Measurements from ENCODE around the gene GPR61. TPM values are rescaled to one million over a fixed set of nuclear protein-coding genes. Genes with fewer than 3 reads are reported as not detected.

The GPR61 gene
- total RNA-seq, 1 experiment from 2014 or later: 0.48 TPM

DNA sequence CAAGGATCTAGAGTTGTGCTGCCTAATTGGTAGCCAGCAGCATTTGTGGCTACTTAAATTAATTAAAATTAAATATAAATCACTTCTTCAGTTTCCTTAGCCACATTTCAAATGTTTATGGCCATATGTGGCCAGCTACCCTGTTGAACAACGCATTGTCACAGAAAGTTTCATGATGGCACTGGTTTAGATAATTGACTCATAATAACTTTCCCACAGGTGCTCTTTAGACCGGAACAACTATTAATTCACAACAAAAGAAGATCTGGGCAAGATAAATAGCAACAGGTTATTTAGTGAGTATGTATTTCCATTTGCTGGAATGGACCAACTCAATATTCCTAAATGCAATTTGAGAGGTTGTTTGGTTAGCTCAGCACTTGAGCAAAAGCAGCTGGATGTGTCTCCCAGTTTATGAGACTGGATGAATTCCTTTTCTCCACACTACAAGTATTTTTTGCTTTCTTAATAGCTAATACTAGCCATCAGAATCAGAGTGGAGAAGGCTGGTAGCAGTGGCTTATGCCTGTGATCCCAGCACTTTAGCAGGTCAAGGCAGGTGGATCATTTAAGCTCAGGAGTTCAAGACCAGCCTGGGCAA lies 26.5 kb upstream of the GPR61 start:
- Histone ChIP-seq H4K5ac (ENCODE audit: insufficient read length, low read depth, low read length) (no peak overlapping the region), H3K4me2 (ENCODE audit: insufficient read depth, insufficient read length, low read length) (no peak overlapping the region), H4K20me1 (ENCODE audit: control insufficient read depth, insufficient read depth, insufficient read length) (no peaks in the 10 kb centered on the region), H3K27me3 (ENCODE audit: insufficient read depth, low read length) (peaks cover 2% of the 10 kb centered on the region; the same call in 1 of the 2 replicates), H3K56ac (ENCODE audit: insufficient read length, low read depth, low read length) (no peak overlapping the region), H4K8ac (replicated peaks; ENCODE audit: insufficient read length, low read depth, low read length) (no peak overlapping the region), H3K14ac (ENCODE audit: insufficient read depth, low read length) (no peak overlapping the region), H3K23me2 (ENCODE audit: insufficient read length, low read depth, low read length, poor library complexity, severe bottlenecking) (peaks cover 7% of the 10 kb centered on the region), H3K79me1 (ENCODE audit: insufficient read depth, low read depth, low read length, poor library complexity, severe bottlenecking) (no peaks in the 10 kb centered on the region), H2AFZ (ENCODE audit: low read length) (no peak overlapping the region), H2BK120ac (ENCODE audit: low read depth, low read length, poor library complexity, severe bottlenecking) (no peak overlapping the region), H4K91ac (ENCODE audit: insufficient read length, low read depth, low read length) (no peak overlapping the region), H2AK5ac (ENCODE audit: insufficient read length, low read length) (no peak overlapping the region), H2BK5ac (ENCODE audit: insufficient read length, low read length) (no peak overlapping the region), H3K18ac (ENCODE audit: insufficient read length, low read depth, low read length) (no peak overlapping the region), H3K9me3 (ENCODE audit: control insufficient read depth, low read depth, low read length) (no peaks in the 10 kb centered on the region), H3K9ac (ENCODE audit: extremely low read depth, insufficient read length, low read length) (no peak overlapping the region), H3K4ac (ENCODE audit: low read depth, low read length) (no peak overlapping the region), H3K23ac (ENCODE audit: insufficient read length, low read depth, low read length) (no peak overlapping the region), H2BK15ac (ENCODE audit: low read depth, low read length) (no peak overlapping the region), H3K27ac (ENCODE audit: insufficient read length, low read depth, low read length) (no peak overlapping the region), H3K79me2 (ENCODE audit: insufficient read depth, low read length) (no peaks in the 10 kb centered on the region), H3T11ph (ENCODE audit: low read length) (no peak overlapping the region), H2BK12ac (ENCODE audit: insufficient read length, low read depth, low read length) (no peak overlapping the region), H2BK20ac (ENCODE audit: low read depth, low read length, poor library complexity, severe bottlenecking) (no peak overlapping the region), H3K4me1 (ENCODE audit: insufficient read depth, low read length) (peaks cover 3% of the 10 kb centered on the region; the same call in 1 of the 2 replicates)
- WGBS (ENCODE audit: extremely low coverage, insufficient read length, low lambda C conversion rate): no CpG with 5 or more reads among the region's 2 CpGs
- H3K36me3 Mint-ChIP-seq (ENCODE audit: insufficient read depth in 1 of 3, low read depth in 3 of 3): no peaks in the 10 kb centered on the region
- peaks cover 13 to 14% of the 10 kb centered on the region in 2 experiments for H3K4me1 Mint-ChIP-seq
- no peak for DNase-seq
- no peaks in the 10 kb centered on the region for H3K9me3 Mint-ChIP-seq
- no peak overlapping the region for H3K4me3 Mint-ChIP-seq
- peaks cover 51% of the 10 kb centered on the region for H3K27me3 Mint-ChIP-seq (ENCODE audit: low read depth)
- no peak overlapping the region for H3K27ac Mint-ChIP-seq
- TF ChIP-seq, protein P1, sequence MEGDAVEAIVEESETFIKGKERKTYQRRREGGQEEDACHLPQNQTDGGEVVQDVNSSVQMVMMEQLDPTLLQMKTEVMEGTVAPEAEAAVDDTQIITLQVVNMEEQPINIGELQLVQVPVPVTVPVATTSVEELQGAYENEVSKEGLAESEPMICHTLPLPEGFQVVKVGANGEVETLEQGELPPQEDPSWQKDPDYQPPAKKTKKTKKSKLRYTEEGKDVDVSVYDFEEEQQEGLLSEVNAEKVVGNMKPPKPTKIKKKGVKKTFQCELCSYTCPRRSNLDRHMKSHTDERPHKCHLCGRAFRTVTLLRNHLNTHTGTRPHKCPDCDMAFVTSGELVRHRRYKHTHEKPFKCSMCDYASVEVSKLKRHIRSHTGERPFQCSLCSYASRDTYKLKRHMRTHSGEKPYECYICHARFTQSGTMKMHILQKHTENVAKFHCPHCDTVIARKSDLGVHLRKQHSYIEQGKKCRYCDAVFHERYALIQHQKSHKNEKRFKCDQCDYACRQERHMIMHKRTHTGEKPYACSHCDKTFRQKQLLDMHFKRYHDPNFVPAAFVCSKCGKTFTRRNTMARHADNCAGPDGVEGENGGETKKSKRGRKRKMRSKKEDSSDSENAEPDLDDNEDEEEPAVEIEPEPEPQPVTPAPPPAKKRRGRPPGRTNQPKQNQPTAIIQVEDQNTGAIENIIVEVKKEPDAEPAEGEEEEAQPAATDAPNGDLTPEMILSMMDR (conservative IDR thresholded peaks at IDR 0.05): no peak
